GM18519 (cell line): ENCODE measurements around the gene TMEM182.

Experiments used
- ATAC-seq: cut with Tn5 transposase; IDR thresholded peaks from one replicate; pipeline ENCODE4 v1.9.1; 2021; ENCODE audit warnings: mild to moderate bottlenecking, moderate library complexity; ENCODE audit not compliant: unreplicated experiment, low FRiP score

TMEM182 gene

GRCh38 chr2:102761763-102762162 is at the start of gene TMEM182:
TMEM182 (plus strand) TSS chr2:102762031; CDS start chr2:102762218, 187 bp downstream.
- ATAC-seq: no peak

- no peak for ATAC-seq
Measured at GRCh38 chr2:102717308-102718018, 44.4 kb upstream of the TMEM182 start.

- ATAC-seq: no peak
Measured at GRCh38 chr2:102718387-102719316, 43.2 kb upstream of the TMEM182 start.

GRCh38 chr2:102724016-102724490 is 37.8 kb upstream of the TMEM182 start:
- ATAC-seq: no peak

GRCh38 chr2:102724553-102724952 is 37.3 kb upstream of the TMEM182 start:
- no peak for ATAC-seq

- no peak for ATAC-seq
Measured at GRCh38 chr2:102726128-102727087, 35.4 kb upstream of the TMEM182 start.

- no peak for ATAC-seq
Measured at GRCh38 chr2:102735416-102736109, 26.3 kb upstream of the TMEM182 start.

GRCh38 chr2:102736110-102736409 is 25.8 kb upstream of the TMEM182 start:
- ATAC-seq: peak; percentile 3

GRCh38 chr2:102736410-102737409 is 25.1 kb upstream of the TMEM182 start:
- peak; percentile 73 for ATAC-seq

GRCh38 chr2:102737431-102737830 is 24.4 kb upstream of the TMEM182 start:
- ATAC-seq: peak; percentile 63

- ATAC-seq: no peak
Measured at GRCh38 chr2:102743259-102743658, 18.6 kb upstream of the TMEM182 start.

GRCh38 chr2:102748107-102748506 is 13.7 kb upstream of the TMEM182 start:
- no peak for ATAC-seq

GRCh38 chr2:102749938-102750337 is 11.9 kb upstream of the TMEM182 start:
- peak; percentile 70 for ATAC-seq

GRCh38 chr2:102753563-102754159 is 8.2 kb upstream of the TMEM182 start:
- no peak for ATAC-seq

- no peak for ATAC-seq
Measured at GRCh38 chr2:102754456-102755145, 7.2 kb upstream of the TMEM182 start.

- ATAC-seq: no peak
Measured at GRCh38 chr2:102755284-102755683, 6.5 kb upstream of the TMEM182 start.

GRCh38 chr2:102758439-102758838 is 3.4 kb upstream of the TMEM182 start:
- ATAC-seq: no peak

- ATAC-seq: no peak
Measured at GRCh38 chr2:102764083-102764482, 2.3 kb downstream of the TMEM182 start.
